Activated B cell treated with CpG ODN at 0.5 μM for 24 hours (primary cell): ENCODE data around the gene SHLD1. TPM values are rescaled to one million over a fixed set of nuclear protein-coding genes. Genes with fewer than 3 reads are reported as not detected.

Experiments used
- ATAC-seq: fragments of 200-7000 bp; cut with Tn5 transposase; one replicate; pipeline ENCODE4 v1.10.0; 2021; ENCODE audit warnings: low read depth, mild to moderate bottlenecking, moderate library complexity
- CTCF ChIA-PET: fragments of 350-600 bp; sonication (Branson Sonifier 250); formaldehyde crosslinking; loops from one replicate; lab custom pipeline; 2021; ENCODE audit warnings: antibody characterized with exemption; lab: Charles Lee
- POLR2A ChIA-PET: fragments of 350-600 bp; sonication (Branson Sonifier 250); formaldehyde crosslinking; loops from one replicate; lab custom pipeline; 2021; ENCODE audit warnings: antibody characterized with exemption; lab: Charles Lee
- DNase-seq: peaks from one replicate; pipeline ENCODE4 v3.0.0; 2022
- H3K27ac Mint-ChIP-seq: one replicate; pipeline ENCODE4 v1.8.0; 2020; ENCODE audit warnings: mixed read lengths
- H3K27me3 Mint-ChIP-seq: one replicate; pipeline ENCODE4 v1.8.0; 2021; ENCODE audit warnings: mixed read lengths
- H3K36me3 Mint-ChIP-seq: one replicate; pipeline ENCODE4 v1.8.0; 2021; ENCODE audit warnings: low read depth, mixed read lengths
- H3K4me1 Mint-ChIP-seq: one replicate; pipeline ENCODE4 v1.8.0; 2021; ENCODE audit warnings: mixed read lengths
- H3K4me3 Mint-ChIP-seq: one replicate; pipeline ENCODE4 v1.8.0; 2020; ENCODE audit warnings: mild to moderate bottlenecking, mixed read lengths
- H3K9me3 Mint-ChIP-seq: one replicate; pipeline ENCODE4 v1.8.0; 2020; ENCODE audit warnings: mixed read lengths
- intact Hi-C: fragments of 100-400 bp; cut with micrococcal nuclease; formaldehyde crosslinking; loops from one replicate; pipeline ENCODE4 v1.15.1; 2024
- total RNA-seq: library from RNA; stranded (reverse); gene quantifications from 2 replicates; pipeline ENCODE4 v1.2.3, GENCODE V29; 2022
- TF ChIP-seq, protein P1 (sequence below): fragments of 200-600 bp; IDR thresholded peaks from one replicate; pipeline ENCODE4 v1.8.0; 2022; ENCODE audit warnings: antibody characterized with exemption, mild to moderate bottlenecking

Gene SHLD1
- total RNA-seq, 1 donor from 2014 or later = 15.0 TPM

DNA sequence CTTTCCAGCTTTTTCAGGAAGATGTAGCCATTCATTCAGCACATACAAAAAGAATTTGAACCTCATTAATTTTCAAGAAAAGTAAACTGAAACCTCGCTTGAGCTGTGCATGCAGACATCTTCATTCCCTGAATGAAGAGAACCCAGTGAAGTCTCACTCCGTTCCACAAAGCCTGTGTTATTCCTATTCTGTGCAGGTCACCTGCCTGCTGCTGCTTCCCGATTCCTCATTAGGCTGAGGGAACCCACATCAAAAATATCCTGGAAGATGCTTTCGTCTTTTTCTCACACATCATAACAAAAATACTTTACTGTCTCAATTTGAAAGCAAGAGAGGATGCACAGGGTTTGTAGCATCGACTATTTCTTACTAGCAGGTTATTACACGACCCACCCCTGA, 160.0 kb downstream of the SHLD1 start:
- ChIA-PET CTCF (no interaction called here), POLR2A (no interaction called here)
- Mint-ChIP-seq H3K27me3 (peaks cover 55% of the 10 kb centered on the region), H3K9me3 (no peaks in the 10 kb centered on the region), H3K4me1 (peaks cover 11% of the 10 kb centered on the region), H3K27ac (no peak overlapping the region), H3K36me3 (no peaks in the 10 kb centered on the region), H3K4me3 (no peak overlapping the region)
- DNase-seq (no peak), ATAC-seq (no peak)
- TF ChIP-seq, protein P1, sequence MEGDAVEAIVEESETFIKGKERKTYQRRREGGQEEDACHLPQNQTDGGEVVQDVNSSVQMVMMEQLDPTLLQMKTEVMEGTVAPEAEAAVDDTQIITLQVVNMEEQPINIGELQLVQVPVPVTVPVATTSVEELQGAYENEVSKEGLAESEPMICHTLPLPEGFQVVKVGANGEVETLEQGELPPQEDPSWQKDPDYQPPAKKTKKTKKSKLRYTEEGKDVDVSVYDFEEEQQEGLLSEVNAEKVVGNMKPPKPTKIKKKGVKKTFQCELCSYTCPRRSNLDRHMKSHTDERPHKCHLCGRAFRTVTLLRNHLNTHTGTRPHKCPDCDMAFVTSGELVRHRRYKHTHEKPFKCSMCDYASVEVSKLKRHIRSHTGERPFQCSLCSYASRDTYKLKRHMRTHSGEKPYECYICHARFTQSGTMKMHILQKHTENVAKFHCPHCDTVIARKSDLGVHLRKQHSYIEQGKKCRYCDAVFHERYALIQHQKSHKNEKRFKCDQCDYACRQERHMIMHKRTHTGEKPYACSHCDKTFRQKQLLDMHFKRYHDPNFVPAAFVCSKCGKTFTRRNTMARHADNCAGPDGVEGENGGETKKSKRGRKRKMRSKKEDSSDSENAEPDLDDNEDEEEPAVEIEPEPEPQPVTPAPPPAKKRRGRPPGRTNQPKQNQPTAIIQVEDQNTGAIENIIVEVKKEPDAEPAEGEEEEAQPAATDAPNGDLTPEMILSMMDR = no peak
- intact Hi-C loops = no loop called here

DNA sequence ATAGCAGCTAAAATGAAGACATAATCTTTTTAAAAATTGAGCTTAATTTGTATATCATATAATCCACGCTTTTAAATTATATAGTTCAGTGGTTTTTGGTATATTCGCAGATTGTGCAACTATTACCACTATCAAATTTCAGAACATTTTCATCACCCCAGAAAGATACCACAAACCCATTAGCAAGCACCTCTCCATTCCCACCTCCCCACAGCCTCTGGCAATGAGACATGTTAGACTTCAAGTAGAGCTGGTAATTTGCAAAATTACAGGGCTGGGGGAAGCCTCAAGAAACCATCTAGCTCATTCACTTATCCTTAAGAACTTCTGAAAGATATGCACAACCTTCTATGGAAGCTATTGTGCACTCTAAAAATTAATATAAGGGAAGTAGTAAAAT, 163.0 kb downstream of the SHLD1 start:
- H3K4me1 Mint-ChIP-seq = peaks cover 11% of the 10 kb centered on the region
- H3K9me3 Mint-ChIP-seq = no peaks in the 10 kb centered on the region
- no peak overlapping the region for H3K4me3 Mint-ChIP-seq
- peaks cover 45% of the 10 kb centered on the region for H3K27me3 Mint-ChIP-seq
- TF ChIP-seq, protein P1 = no peak
- ChIA-PET POLR2A (no interaction called here), CTCF (no interaction called here)
- no peaks in the 10 kb centered on the region for H3K36me3 Mint-ChIP-seq
- DNase-seq = no peak
- no peak for ATAC-seq
- intact Hi-C loops = no loop called here
- H3K27ac Mint-ChIP-seq = no peak overlapping the region

Other genes with a start within 250 kb of the SHLD1 start
- 67.4 and 91.4 TPM in 2 replicates for gene GPCPD1, start 139.4 kb upstream of the SHLD1 start, total RNA-seq
- not detected in 2 replicates for gene CHGB, start 161.1 kb downstream of the SHLD1 start, total RNA-seq
- 21.0 and 25.5 TPM in 2 replicates for gene TRMT6, start 200.1 kb downstream of the SHLD1 start, total RNA-seq
- 12.9 and 13.0 TPM in 2 replicates for gene MCM8, start 200.3 kb downstream of the SHLD1 start, total RNA-seq